Fibroblast of the conjunctiva (primary cell): ENCODE data around the gene OR52N5.

Experiments
- DNase-seq: peaks from one replicate; pipeline ENCODE4 v3.0.0-alpha.2; 2010; ENCODE audit warnings: low read depth

The OR52N5 gene

DNA sequence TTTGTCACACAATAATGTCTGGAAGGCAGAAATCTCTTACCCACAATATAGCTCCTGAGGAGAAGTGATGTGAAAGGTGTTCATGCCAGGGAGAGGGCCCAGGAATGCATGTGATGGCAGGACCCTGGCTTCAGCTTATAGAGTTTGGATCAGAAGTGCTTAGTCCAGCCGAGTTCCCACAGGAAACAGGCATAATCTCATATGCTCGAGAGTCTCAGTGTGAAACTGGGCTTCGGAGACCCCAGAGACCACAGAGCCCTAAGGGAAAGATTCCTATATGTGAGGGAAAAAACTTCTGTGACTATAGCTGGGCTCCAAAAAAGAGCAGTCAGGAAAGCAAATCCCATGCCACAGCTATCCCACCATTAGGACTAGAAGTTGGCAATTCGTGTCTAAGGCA is at the start of gene OR52N5:
Gene OR52N5 (minus strand): TSS at position 101 of the 400 bp plus-strand sequence. CDS start 4,721 bp downstream, outside the sequence.
- DNase-seq, result no peak

DNA sequence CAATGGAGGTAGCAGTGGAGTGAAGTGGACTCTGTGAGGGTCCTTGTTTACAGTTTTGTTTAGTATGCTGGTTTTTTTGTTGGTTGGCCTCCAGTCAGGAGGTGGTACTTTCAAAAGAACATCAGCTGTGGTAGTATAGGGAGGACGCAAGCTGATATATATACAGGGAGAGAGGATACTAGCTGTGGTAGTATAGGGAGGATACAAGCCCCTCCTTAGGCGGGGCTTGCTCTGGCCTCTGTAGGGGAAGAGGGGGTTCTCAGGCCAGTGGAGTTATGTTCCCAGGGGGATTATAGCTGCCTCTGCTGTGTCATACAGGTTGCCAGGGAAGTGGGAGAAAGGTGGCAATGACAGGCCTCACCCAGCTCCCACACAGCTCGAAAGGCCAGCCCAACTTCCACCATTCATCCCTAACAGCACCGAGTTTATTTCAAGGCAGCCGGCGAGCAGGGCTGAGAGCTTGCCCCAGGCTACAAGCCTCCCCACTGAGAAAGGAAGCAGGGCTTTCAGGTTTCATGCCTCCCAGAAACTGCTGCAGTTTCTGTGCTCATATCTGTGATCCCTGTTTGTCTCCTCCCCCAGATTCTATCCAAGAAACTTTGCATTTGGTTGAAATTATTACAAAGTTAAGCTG is 48.2 kb upstream of the OR52N5 start:
- no peak for DNase-seq

DNA sequence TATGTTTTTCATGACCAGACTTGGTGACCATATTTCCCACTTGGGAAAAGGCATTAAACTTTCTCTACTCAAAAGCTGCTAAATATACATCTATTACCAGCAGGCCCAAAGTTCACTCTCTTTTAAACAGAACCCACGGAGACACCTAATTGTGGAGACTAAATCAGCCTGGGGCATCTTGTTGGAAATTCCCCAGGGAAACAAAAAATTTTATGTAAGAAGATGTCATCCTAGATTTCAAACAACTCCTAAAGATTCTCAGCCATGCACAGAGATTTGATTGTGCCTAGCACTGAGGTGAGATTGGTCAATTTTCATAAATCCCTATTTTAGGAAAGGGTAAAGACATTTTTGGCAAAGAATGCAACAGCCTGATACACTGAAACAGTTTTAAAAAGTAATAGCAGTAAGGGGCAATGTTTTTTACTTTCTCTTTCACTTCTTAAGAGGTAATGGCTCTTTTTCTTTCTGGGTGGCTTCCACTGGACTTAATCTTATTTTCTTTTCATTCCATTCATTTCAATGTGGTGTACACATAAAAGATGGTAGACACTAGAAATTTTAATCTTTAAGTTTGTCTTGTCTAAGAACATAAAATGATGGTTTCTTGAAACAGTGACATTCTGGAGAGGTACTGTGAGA is 35.2 kb upstream of the OR52N5 start:
- DNase-seq, result no peak

DNA sequence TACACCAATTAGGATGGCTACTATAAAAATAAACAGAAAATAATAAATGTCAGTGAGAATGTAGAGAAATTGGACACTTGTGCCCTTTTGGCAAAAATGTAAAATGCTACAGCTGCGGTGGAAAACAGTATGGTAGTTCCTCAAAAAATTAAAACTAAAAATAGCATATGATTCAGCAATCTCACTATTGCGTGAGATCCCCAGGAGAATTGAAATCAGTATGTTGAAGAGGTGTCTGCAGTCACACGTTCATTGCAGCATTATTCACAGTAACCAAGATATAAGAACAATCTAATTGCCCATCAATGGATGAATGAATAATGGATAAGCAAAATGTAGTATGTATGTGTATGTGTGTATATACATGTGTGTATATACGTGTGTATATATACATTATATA is 32.4 kb upstream of the OR52N5 start:
- DNase-seq, result no peak

DNA sequence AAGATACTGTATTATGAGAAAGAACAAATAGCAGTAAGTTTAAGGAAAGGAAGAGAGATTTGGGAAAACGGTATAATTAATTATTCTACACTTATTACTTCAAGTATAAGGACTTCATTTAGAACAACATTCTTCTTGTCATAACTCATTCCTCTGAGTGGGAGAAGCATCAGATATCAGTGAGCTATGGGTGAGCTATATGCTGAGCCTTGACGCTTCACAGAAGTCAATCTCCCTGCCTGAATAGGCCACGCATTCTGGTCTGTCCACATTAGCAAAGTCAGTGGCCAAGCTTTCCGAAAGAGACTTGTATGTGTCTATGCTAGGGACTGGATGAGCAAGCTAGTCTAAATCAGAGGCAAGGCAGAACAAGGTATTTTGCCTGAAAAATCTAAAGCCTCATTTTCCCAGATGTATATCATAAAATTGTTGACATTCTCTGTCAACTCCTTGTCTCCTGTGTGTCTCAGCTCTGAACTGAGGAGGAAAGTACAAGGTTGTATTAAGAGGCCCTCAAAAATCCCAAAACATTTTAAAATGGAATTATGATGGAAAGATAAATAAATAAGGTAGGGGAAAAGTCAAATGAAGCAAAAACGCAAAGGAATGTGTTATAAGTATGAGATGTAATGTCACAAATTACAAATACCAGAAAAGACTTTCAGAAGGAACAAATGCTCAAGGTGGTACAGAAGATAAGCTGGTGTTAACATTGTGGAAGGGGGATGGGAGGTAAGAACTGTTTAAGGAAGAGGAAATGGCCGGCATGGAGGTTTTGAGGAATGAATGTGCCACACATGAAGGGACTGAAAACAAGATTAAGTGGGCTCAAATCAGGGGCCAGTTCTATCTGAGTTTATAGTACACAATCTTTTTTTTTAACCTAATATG is 27.0 kb upstream of the OR52N5 start:
- no peak for DNase-seq

DNA sequence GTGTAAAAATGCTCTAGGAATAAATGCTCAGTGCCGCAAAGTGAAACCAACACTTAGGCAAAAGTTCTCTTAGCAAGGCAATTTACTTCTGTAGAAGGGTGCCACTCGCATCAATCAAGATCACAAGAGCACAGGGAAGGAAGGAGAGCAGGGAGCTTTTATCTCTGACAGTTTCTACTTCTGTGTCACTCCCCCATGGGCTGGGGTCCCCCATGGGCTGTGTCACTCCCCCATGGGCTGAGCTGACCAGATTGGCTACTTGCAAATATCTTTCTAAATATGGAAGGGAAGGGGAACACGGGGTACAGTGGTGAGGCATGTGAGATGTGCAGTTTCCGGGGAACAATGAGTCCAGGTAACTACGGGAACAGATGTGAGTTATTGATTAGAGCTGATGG is 26.0 kb upstream of the OR52N5 start:
- DNase-seq, result no peak

DNA sequence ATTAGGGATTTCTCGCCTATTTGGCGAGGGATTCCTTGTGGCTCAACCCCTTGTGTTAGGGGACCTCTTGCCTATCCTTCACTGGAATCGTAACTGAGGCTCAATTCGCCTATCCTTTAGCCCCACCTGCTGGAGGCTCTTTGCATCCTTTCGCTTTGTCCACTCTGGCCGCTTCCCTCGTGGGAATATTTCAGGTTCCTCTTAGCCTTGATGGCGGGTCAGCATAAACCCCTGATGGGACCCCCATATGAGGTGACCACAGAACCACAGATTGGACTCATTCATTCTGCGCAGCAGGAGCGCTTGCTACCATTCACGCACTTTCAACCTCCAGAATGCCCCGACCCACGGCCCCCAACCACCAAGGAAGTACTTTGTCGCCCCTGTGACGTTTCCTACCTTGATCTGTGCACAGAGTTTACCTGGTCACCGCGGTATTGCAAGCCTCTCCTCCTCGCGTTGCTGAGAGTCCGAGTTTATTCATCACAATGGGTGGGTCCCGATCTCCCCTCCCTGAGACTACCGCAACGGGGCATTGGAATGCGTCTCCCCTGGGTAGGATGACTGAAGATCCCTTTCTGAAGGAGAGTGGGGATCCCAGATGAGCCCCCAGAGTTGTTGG is 25.5 kb upstream of the OR52N5 start, which contains the start of gene OR52N2:
Gene OR52N2 (plus strand): TSS at position 425 of the 622 bp plus-strand sequence. CDS start 11,412 bp downstream, outside the sequence.
- DNase-seq, result peak; percentile 47

DNA sequence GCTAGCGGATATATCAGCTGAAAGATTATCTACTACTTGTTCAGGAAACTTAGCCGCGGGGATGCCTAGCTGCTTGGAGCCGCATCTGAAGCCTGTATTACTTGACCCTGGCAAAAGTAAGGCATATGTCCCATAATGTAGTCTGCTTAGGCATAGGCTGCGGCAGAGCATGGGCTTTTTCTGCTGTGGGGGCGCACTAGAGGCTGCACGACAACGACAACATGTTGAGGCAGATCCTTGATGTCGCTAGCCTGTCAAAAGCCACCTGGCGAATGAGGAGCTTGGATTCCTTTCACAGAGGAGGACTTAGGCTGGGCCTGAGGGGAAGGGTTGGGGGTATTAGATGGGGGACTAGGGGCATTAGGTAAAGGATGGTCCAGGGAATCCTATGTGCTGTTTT is 24.4 kb upstream of the OR52N5 start:
- DNase-seq, result no peak

DNA sequence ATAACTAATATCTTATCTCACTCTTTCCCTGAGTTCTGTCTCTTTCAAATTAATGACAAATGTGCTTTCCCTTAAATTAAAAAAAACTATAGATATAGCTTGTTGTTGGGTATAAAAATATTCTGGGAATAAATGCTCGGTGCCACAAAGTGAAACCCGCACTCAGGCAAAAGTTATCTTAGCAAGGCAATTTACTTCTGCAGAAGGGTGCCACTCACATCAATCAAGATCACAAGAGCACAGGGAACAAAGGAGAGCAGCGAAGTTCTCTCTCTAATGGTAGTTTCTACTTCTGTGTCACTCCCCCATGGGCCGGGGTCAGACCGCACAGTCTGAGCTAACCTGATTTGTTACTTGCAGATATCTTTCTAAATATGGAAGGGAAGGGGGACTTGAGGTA is 20.8 kb upstream of the OR52N5 start:
- no peak for DNase-seq

DNA sequence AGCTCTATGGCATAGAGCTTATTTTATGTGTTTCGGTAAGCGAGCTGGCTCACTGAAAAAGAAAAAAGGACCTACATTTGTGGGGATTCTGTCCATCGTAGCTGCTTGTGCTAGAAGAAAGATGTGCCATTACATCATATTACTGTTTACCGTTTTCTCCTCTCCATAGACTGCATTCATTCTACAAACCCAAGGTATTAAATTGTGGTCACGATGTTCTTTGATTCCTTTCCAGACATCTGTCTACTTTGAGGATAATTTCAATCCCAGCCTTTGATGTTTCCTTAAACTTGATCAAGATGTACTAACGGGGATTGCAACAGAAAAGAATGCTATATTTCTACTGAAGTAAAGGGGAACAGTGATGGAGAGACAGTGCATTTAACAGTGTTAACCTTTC is 13.4 kb upstream of the OR52N5 start:
- no peak for DNase-seq

DNA sequence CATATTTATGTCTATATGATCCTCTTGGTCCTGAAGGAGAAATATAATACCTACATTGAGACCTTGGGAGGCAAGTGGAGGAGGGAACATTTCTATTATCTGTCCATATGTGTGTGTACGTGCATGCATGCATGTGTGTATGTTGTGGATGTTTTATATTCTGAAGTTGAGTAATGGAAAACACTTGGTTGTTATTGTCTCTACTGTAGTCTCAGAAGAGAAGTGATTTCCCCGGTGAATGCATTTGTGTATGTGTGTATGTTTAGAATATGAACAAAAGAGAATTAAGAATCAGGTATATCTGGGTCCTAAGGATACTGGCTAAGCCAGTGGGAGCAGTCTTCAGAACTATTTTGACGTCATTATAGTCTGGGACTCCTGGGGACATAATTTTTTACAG is 8.0 kb upstream of the OR52N5 start, which contains the start of gene OR52N1:
Gene OR52N1 (minus strand): TSS at position 101 of the 400 bp plus-strand sequence. CDS start 2,449 bp downstream, outside the sequence.
- no peak for DNase-seq

DNA sequence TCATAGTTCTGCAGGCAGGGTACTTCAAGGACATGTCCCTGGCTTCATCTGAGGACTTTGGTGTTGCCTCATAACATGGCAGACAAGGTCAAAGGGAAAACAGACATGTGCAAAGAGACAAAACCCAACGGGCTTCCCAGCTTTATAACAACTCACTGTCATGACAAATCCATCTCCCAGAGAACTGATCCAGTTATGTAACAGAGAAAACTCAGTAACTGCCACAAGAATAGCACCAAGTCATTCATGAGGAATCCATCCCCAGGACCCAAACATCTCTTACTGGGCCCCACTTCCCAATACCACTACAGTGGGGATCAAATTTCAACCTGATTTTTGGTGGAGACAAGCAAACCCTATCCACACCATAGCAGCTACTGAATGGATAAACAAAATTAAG is 16.1 kb downstream of the OR52N5 start:
- no peak for DNase-seq

DNA sequence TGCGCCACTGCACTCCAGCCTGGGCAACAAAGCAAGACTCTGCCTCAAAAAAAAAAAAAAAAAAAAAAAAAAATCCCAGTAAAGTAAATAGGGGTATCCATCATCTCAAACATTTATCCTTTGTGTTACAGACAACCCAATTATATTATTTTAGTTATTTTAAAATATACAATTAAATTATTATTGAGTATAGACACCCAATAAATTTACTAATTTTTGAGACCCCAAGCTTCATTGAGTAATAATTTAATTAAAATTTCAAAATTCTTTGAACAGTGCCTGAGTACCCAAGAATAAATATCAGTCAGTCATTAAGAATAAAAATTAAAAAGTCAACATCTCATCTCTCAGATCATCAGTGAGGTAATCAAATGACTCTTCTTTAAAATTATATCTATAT is 29.2 kb downstream of the OR52N5 start, which contains the start of gene OR52N4:
Gene OR52N4 (plus strand): TSS at position 301 of the 400 bp plus-strand sequence. CDS start 498 bp downstream, outside the sequence.
- DNase-seq, result no peak

DNA sequence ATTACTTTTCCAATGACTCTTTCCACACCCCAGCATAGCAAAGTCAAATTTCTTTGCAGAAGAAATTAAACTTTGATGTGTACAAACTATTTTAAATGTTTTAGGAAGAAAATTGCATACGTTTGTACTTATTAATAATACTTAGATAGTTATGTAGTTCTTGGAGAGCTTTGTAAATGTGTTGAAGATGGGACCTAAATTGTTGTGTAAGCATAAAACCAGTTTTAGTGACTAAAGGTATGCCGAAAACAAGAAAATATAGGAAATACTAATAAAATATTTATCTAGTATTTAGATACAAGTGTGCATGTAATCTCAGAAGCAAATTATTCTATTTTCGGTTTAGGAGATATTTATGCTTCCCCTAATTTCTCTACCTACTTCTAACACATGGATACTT is 33.3 kb downstream of the OR52N5 start:
- DNase-seq, result no peak

DNA sequence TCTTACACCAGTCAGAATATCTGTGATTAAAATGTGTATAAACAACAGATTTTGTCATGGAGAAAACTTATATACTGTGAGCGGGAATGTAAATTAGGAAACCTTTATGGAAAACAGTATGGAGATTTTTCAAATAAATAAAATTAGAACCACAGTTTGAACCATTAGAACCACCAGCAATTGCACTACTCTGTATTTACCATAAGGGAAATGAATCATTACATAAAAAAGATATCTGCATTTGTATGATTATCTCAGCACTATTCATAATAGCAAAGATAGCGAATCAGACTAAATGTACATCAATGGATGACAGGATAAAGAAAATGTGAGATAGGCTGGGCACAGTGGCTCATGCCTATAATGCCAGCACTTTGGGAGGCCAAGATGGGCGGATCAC is 36.5 kb downstream of the OR52N5 start:
- no peak for DNase-seq

DNA sequence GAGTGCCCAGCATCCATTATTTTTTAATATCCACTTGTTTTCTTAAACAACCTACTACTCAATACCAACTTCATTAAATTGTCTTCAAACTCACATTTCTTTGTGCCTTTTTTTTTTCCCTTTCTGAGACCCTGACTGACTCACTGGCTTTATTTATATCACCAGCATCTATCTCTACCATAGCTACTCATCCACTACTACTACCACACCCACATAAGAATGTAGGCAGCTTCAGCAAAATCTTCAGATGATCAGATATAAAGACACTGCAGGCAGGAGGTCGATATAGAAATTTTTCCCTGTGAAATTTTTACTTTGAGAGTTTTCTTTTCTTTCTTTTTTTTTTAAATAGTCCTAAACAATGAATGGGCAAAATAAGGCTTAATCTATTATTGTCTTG is 44.7 kb downstream of the OR52N5 start:
- no peak for DNase-seq

DNA sequence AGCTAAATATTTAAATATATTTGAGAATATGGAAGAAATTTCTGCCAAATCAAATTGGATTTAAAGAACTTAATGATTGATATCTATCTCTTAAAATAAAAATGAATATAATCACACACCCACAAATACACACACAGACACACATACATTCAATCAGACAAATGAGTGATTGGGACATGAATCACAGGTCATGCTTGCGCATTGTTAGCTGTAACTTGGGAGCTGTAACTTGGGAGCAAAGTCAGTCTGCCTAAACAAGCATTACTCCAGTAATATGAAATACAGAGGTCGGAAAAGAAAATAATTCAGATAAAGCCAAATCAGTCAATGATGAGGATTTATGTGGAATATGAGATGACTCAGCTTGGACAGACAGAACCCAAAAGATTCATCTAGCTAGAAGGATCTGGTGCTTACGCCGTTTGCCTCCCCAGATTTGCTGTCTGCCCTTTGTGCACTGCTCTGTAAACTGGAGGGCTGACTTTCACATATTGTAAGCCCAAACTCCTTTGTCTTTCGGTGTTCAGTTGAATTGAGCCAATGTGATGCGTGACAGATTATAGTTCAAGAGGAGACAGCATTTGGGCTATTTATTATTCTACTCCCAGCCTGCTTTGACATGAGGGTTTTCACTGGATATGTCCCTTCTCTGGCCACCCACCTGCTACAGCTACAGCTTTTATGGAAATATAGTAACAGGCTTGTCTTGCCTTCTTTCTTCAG is 45.3 kb downstream of the OR52N5 start:
- no peak for DNase-seq

DNA sequence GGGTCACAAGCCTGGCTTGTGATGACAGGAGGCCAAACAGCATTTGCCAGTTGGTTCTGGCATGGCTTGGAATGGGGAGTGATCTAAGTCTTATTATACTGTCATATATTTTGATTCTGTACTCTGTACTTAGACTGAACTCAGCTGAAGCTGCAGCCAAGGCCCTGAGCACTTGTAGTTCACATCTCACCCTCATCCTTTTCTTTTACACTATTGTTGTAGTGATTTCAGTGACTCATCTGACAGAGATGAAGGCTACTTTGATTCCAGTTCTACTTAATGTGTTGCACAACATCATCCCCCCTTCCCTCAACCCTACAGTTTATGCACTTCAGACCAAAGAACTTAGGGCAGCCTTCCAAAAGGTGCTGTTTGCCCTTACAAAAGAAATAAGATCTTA is 46.1 kb downstream of the OR52N5 start:
- no peak for DNase-seq

DNA sequence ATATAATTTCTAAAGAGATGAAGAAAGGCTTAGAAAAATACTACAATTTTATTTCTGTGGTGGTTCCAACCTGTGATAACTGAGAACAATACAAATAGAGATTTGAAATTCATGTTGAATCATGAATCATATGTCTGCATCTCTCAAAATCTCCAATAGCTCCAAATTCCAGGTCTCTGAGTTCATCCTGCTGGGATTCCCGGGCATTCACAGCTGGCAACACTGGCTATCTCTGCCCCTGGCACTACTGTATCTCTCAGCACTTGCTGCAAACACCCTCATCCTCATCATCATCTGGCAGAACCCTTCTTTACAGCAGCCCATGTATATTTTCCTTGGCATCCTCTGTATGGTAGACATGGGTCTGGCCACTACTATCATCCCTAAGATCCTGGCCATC is 46.8 kb downstream of the OR52N5 start, which contains the start of gene OR56B1:
Gene OR56B1 (plus strand): TSS at position 53 of the 400 bp plus-strand sequence. CDS start 69 bp downstream, at position 122.
- no peak for DNase-seq

DNA sequence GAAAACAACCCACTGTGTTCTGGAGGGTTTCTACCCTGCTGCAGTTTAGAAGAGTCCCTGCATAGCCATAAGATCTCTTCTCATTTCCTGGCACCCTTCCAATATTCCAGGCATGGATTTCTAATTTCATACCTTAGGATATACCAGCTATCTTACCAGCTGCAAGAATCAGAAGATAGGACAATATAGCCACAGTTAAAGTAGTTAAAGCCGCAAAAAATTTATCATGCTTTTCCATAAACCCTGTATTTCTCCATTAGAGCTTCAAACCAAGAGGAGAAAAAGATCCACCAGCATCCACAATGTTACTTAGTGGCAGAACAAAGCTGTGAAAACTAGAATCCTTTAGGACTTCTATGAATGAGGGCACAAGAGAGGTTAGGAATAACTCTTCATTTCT is 55.5 kb downstream of the OR52N5 start:
- no peak for DNase-seq

DNA sequence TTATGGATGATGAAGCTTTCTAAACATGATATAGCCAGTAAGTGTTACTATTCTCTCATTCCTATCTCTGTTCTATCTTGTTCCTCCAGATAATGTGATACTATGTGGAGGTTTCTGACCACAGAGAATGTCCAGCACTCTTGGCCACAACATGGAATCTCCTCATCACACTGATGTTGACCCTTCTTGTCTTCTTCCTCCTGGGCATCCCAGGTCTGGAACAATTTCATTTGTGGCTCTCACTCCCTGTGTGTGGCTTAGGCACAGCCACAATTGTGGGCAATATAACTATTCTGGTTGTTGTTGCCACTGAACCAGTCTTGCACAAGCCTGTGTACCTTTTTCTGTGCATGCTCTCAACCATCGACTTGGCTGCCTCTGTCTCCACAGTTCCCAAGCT is 56.8 kb downstream of the OR52N5 start:
- DNase-seq, result no peak
